IMR-90 (cell line): Measurements from ENCODE around the gene SRPRB. TPM values are rescaled to one million over a fixed set of nuclear protein-coding genes. Genes with fewer than 3 reads are reported as not detected.

ENCODE experiments used
- ATAC-seq: fragments of 200-7000 bp; cut with Tn5 transposase; 2 replicates; pipeline ENCODE4 v1.9.1; 2020; ENCODE audit warnings: low read depth, mild to moderate bottlenecking, moderate library complexity
- BruUV-seq: library from RNA; stranded (reverse); fragments of 400-500 nt; replicated peaks from 2 replicates; lab custom pipeline; 2021; lab: Mats Ljungman, UMichigan
- CTCF ChIA-PET: fragments of 300-600 bp; formaldehyde crosslinking; extraction: SDS; loops from one replicate; lab custom pipeline; 2021; ENCODE audit warnings: antibody characterized with exemption; lab: Yijun Ruan, JAX
- POLR2A ChIA-PET: fragments of 300-600 bp; sonication (Branson Sonifier 250); formaldehyde crosslinking; loops from one replicate; lab custom pipeline; 2022; ENCODE audit warnings: antibody characterized with exemption; ENCODE audit not compliant: unreplicated experiment; lab: Charles Lee
- DNase-seq: peaks from one replicate; pipeline ENCODE4 v3.0.0; 2013
- H2AFZ ChIP-seq: replicated peaks from 2 replicates; pipeline ENCODE3; 2013; ENCODE audit warnings: low read length, mild to moderate bottlenecking; ENCODE audit not compliant: poor library complexity
- H2AK5ac ChIP-seq: 2 replicates; pipeline ENCODE4 v1.6.1; 2013; ENCODE audit warnings: low read depth, low read length, inconsistent platforms
- H2AK9ac ChIP-seq: replicated peaks from 2 replicates; pipeline ENCODE3; 2013; ENCODE audit warnings: mild to moderate bottlenecking, low read depth, low read length, moderate library complexity; ENCODE audit not compliant: poor library complexity
- H2BK120ac ChIP-seq: 2 replicates; pipeline ENCODE4 v1.6.1; 2013; ENCODE audit warnings: low read depth, low read length, inconsistent platforms
- H2BK15ac ChIP-seq: 3 replicates; pipeline ENCODE4 v1.6.1; 2013; ENCODE audit warnings: low read depth, low read length, inconsistent platforms
- H2BK20ac ChIP-seq: 2 replicates; pipeline ENCODE4 v1.6.1; 2013; ENCODE audit warnings: low read depth, mild to moderate bottlenecking, inconsistent platforms, low read length, moderate library complexity
- H2BK5ac ChIP-seq: 2 replicates; pipeline ENCODE4 v1.6.1; 2013; ENCODE audit warnings: mild to moderate bottlenecking, low read depth, low read length, inconsistent platforms; ENCODE audit not compliant: poor library complexity, severe bottlenecking
- H3K14ac ChIP-seq: replicated peaks from 2 replicates; pipeline ENCODE4 v1.6.1; 2013; ENCODE audit warnings: low read depth, low read length, inconsistent platforms
- H3K18ac ChIP-seq: 2 replicates; pipeline ENCODE4 v1.6.1; 2013; ENCODE audit warnings: low read depth, low read length, control low read depth
- H3K23ac ChIP-seq: 2 replicates; pipeline ENCODE4 v1.6.1; 2013; ENCODE audit warnings: low read depth, low read length, inconsistent platforms
- H3K27ac ChIP-seq: 2 replicates; pipeline ENCODE4 v1.5.1; 2013; ENCODE audit warnings: mild to moderate bottlenecking, control low read depth, low read length; ENCODE audit not compliant: insufficient read depth
- H3K27me3 ChIP-seq: 2 replicates; pipeline ENCODE4 v1.6.1; 2013; ENCODE audit warnings: low read length; ENCODE audit not compliant: control insufficient read depth, insufficient read depth
- H3K36me3 ChIP-seq: 2 replicates; pipeline ENCODE4 v1.6.1; 2013; ENCODE audit warnings: low read length, mixed read lengths; ENCODE audit not compliant: control insufficient read depth, insufficient read depth
- H3K4ac ChIP-seq: 2 replicates; pipeline ENCODE4 v1.6.1; 2013; ENCODE audit warnings: low read depth, low read length, inconsistent platforms
- H3K4me1 ChIP-seq: 2 replicates; pipeline ENCODE4 v1.6.1; 2013; ENCODE audit warnings: low read length, mixed read lengths; ENCODE audit not compliant: control insufficient read depth, insufficient read depth
- H3K4me2 ChIP-seq: 2 replicates; pipeline ENCODE4 v1.6.1; 2013; ENCODE audit warnings: low read depth, mild to moderate bottlenecking, control low read depth, low read length, moderate library complexity
- H3K4me3 ChIP-seq: 2 replicates; pipeline ENCODE4 v1.5.1; 2013; ENCODE audit warnings: low read depth, mild to moderate bottlenecking, control low read depth, low read length, moderate library complexity; ENCODE audit not compliant: insufficient read depth
- H3K56ac ChIP-seq: 2 replicates; pipeline ENCODE4 v1.6.1; 2013; ENCODE audit warnings: low read length, inconsistent platforms; ENCODE audit not compliant: insufficient read depth; ENCODE audit errors: extremely low read depth
- H3K79me1 ChIP-seq, 2 experiments: 2 replicates each; pipeline ENCODE4 v1.6.1; 2013; ENCODE audit warnings: low read length in 2 of 2, inconsistent platforms in 1 of 2, low read depth in 1 of 2
- H3K9ac ChIP-seq: 2 replicates; pipeline ENCODE4 v1.6.1; 2013; ENCODE audit warnings: low read depth, low read length, control low read depth
- H3K9me1 ChIP-seq: 2 replicates; pipeline ENCODE4 v1.6.1; 2013; ENCODE audit warnings: low read length, inconsistent platforms; ENCODE audit not compliant: insufficient read depth
- H3K9me3 ChIP-seq: 2 replicates; pipeline ENCODE4 v1.6.1; 2013; ENCODE audit warnings: low read length; ENCODE audit not compliant: control insufficient read depth, insufficient read depth
- H4K20me1 ChIP-seq: 2 replicates; pipeline ENCODE4 v1.6.1; 2013; ENCODE audit warnings: low read length, inconsistent platforms; ENCODE audit not compliant: insufficient read depth
- H4K5ac ChIP-seq: 2 replicates; pipeline ENCODE4 v1.6.1; 2013; ENCODE audit warnings: mild to moderate bottlenecking, low read depth, low read length, control low read depth
- H4K8ac ChIP-seq, 2 experiments: 2 replicates each; pipeline ENCODE4 v1.6.1; 2013; ENCODE audit warnings: low read depth in 2 of 2, low read length in 2 of 2, control low read depth in 1 of 2, inconsistent platforms in 1 of 2
- H4K91ac ChIP-seq: 2 replicates; pipeline ENCODE4 v1.6.1; 2013; ENCODE audit warnings: low read depth, low read length, inconsistent platforms; ENCODE audit not compliant: insufficient read depth
- CHD1 ChIP-seq: IDR thresholded peaks from 2 replicates; pipeline ENCODE4 v1.6.1; 2012; ENCODE audit warnings: low read depth, low read length, improper control_type of control experiment
- WGBS, 2 experiments: methylation state at CpG; one replicate each; pipeline versions ENCODE4 v1.1.5 to v1.1.7; 2013; ENCODE audit warnings: missing lambda C conversion rate in 2 of 2; ENCODE audit not compliant: insufficient read length in 1 of 2; ENCODE audit errors: extremely low coverage in 2 of 2; 5-methylcytosine and 5-hydroxymethylcytosine counted together
- dilution Hi-C: fragments of 300-500 bp; cut with HindIII; formaldehyde crosslinking; loops from one replicate; pipeline ENCODE4 v1.14.3; 2018; ENCODE audit warnings: low sequenced_read_pairs; ENCODE audit not compliant: unreplicated experiment
- in situ Hi-C: fragments of 300-500 bp; cut with MboI; formaldehyde crosslinking; loops from 3 replicates; pipeline ENCODE4 v1.14.3; 2019; ENCODE audit warnings: low sequenced_read_pairs, inconsistent platforms, mixed read lengths
- intact Hi-C: fragments of 100-400 bp; cut with micrococcal nuclease; formaldehyde crosslinking; loops from 2 replicates; pipeline ENCODE4 v1.10.0; 2022
- polyA plus RNA-seq, 3 experiments: library from polyadenylated mRNA; depleted of rRNA; stranded (reverse); fragments of >200 nt; gene quantifications; 2 replicates each; pipeline ENCODE4 v1.2.3, GENCODE V29; 2012; ENCODE audit warnings: low replicate concordance in 1 of 3
- total RNA-seq: library from RNA; depleted of rRNA; stranded (reverse); fragments of >200 nt; gene quantifications from 2 replicates; pipeline ENCODE4 v1.2.3, GENCODE V29; 2012
- TF ChIP-seq, protein P1 (sequence below): conservative IDR thresholded peaks from 2 replicates; pipeline ENCODE4 v1.5.1; 2012; ENCODE audit warnings: mild to moderate bottlenecking, low read depth, low read length, improper control_type of control experiment

The SRPRB gene
- total and polyA plus RNA-seq, 2 of the 4 experiments (the other 2 are of a cell fraction), result 28.8 to 131 TPM

DNA sequence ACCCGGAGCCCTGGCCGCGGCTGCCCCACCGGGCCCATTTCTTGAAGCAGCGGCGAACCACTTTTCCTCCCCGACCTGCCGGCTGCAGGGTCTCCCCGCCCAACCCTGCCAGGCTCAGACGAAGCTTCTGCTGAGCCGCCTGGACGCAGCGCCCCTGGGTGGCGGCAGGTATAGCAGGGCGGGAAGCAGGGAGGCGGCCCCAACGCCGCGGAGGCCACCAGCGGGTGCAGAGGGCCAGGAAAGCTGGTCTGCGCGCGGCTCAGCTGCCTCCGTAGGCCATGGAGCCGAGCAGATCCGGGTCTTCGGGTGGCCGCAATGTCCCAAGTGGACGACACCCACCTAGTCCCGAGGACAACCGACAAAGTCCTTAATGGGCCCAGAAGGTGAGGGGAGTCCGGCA lies 21.9 kb upstream of the SRPRB start:
- CTCF ChIA-PET, result no interaction called here
- H4K91ac ChIP-seq, result no peak overlapping the region
- peaks cover 7% of the 10 kb centered on the region for H3K27me3 ChIP-seq
- dilution Hi-C loops (no loop called here), in situ Hi-C loops (no loop called here), intact Hi-C loops (no loop called here)
- H3K23ac ChIP-seq, result no peak overlapping the region
- no peak overlapping the region for H3K27ac ChIP-seq
- ATAC-seq (no peak), DNase-seq (no peak)
- no peak overlapping the region for H3K56ac ChIP-seq
- POLR2A ChIA-PET, result no interaction called here
- 60% methylated on average over 22 of the region's 32 CpGs; no CpG with 5 or more reads in 1 of the 2 experiments for WGBS, 2 experiments
- H3K79me1 ChIP-seq, result no peaks in the 10 kb centered on the region
- H3K14ac ChIP-seq, result no peak overlapping the region
- H3K4ac ChIP-seq, result no peak overlapping the region
- no peak overlapping the region for H2AK9ac ChIP-seq
- no peak overlapping the region for H2BK20ac ChIP-seq
- no peak overlapping the region for H2BK5ac ChIP-seq
- no peak overlapping the region for H4K5ac ChIP-seq
- no TSS peak for BruUV-seq
- no peaks in the 10 kb centered on the region for H3K4me1 ChIP-seq
- no peak overlapping the region for H4K8ac ChIP-seq
- no peak overlapping the region for H2BK15ac ChIP-seq
- H3K4me3 ChIP-seq, result no peak overlapping the region
- TF ChIP-seq CHD1, result no peak
- TF ChIP-seq, protein P1, sequence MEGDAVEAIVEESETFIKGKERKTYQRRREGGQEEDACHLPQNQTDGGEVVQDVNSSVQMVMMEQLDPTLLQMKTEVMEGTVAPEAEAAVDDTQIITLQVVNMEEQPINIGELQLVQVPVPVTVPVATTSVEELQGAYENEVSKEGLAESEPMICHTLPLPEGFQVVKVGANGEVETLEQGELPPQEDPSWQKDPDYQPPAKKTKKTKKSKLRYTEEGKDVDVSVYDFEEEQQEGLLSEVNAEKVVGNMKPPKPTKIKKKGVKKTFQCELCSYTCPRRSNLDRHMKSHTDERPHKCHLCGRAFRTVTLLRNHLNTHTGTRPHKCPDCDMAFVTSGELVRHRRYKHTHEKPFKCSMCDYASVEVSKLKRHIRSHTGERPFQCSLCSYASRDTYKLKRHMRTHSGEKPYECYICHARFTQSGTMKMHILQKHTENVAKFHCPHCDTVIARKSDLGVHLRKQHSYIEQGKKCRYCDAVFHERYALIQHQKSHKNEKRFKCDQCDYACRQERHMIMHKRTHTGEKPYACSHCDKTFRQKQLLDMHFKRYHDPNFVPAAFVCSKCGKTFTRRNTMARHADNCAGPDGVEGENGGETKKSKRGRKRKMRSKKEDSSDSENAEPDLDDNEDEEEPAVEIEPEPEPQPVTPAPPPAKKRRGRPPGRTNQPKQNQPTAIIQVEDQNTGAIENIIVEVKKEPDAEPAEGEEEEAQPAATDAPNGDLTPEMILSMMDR, result no peak
- H3K9me3 ChIP-seq, result 0 out of 2 replicates have a peak, but pooled peaks cover 1% of the 10 kb centered on the region
- H2AK5ac ChIP-seq, result no peak overlapping the region
- H3K36me3 ChIP-seq, result no peaks in the 10 kb centered on the region
- no peak overlapping the region for H2AFZ ChIP-seq
- no peaks in the 10 kb centered on the region for H4K20me1 ChIP-seq
- no peak overlapping the region for H2BK120ac ChIP-seq
- no peak overlapping the region for H3K18ac ChIP-seq
- H3K4me2 ChIP-seq, result no peak overlapping the region
- no peak overlapping the region for H3K9ac ChIP-seq
- no peaks in the 10 kb centered on the region for H3K9me1 ChIP-seq
